Brain microvascular endothelial cell (primary cell): Measurements from ENCODE around the gene ALK.

Experiments used
- DNase-seq: peaks from one replicate; pipeline ENCODE4 v3.0.0-alpha.2; 2020
- H3K27ac ChIP-seq: fragments of 250-450 bp; sonication (Bioruptor Pico); 2 replicates; pipeline ENCODE4 v1.5.1; 2020; ENCODE audit warnings: mild to moderate bottlenecking, moderate library complexity
- H3K27me3 ChIP-seq: fragments of 250-450 bp; sonication (Bioruptor Pico); replicated peaks from 2 replicates; pipeline ENCODE4 v1.5.1; 2020; ENCODE audit warnings: mild to moderate bottlenecking
- H3K36me3 ChIP-seq: fragments of 250-450 bp; sonication (Bioruptor Pico); replicated peaks from 2 replicates; pipeline ENCODE4 v1.5.1; 2020; ENCODE audit warnings: mild to moderate bottlenecking
- H3K4me3 ChIP-seq: 2 replicates; pipeline ENCODE4 v1.5.1; 2011; ENCODE audit warnings: low read depth, mild to moderate bottlenecking, control low read depth, low read length, moderate library complexity
- in situ Hi-C: cut with HindIII; loops from 2 replicates; pipeline ENCODE4 v1.10.0; 2017; ENCODE audit warnings: low sequenced_read_pairs, low pct_ligation_motif_present
- TF ChIP-seq, protein P1 (sequence below): IDR thresholded peaks from 2 replicates; pipeline ENCODE4 v1.5.1; 2011; ENCODE audit warnings: low read depth, mild to moderate bottlenecking, moderate library complexity, low read length, control low read depth, inconsistent platforms; ENCODE audit errors: missing control alignments

Gene ALK

GRCh38 chr2:29392774-29393173, 528.6 kb downstream of the ALK start:
- H3K4me3 ChIP-seq: no peak overlapping the region
- no peak for DNase-seq
- TF ChIP-seq, protein P1, sequence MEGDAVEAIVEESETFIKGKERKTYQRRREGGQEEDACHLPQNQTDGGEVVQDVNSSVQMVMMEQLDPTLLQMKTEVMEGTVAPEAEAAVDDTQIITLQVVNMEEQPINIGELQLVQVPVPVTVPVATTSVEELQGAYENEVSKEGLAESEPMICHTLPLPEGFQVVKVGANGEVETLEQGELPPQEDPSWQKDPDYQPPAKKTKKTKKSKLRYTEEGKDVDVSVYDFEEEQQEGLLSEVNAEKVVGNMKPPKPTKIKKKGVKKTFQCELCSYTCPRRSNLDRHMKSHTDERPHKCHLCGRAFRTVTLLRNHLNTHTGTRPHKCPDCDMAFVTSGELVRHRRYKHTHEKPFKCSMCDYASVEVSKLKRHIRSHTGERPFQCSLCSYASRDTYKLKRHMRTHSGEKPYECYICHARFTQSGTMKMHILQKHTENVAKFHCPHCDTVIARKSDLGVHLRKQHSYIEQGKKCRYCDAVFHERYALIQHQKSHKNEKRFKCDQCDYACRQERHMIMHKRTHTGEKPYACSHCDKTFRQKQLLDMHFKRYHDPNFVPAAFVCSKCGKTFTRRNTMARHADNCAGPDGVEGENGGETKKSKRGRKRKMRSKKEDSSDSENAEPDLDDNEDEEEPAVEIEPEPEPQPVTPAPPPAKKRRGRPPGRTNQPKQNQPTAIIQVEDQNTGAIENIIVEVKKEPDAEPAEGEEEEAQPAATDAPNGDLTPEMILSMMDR: no peak
- no peaks in the 10 kb centered on the region for H3K27me3 ChIP-seq
- H3K36me3 ChIP-seq: no peaks in the 10 kb centered on the region
- H3K27ac ChIP-seq: no peak overlapping the region
- in situ Hi-C loops: no loop called here

GRCh38 chr2:29390136-29390535, 531.2 kb downstream of the ALK start:
- TF ChIP-seq, protein P1: no peak
- Histone ChIP-seq H3K27ac (no peak overlapping the region), H3K4me3 (no peak overlapping the region), H3K27me3 (no peaks in the 10 kb centered on the region), H3K36me3 (no peaks in the 10 kb centered on the region)
- in situ Hi-C loops: no loop called here
- DNase-seq: no peak

- Histone ChIP-seq H3K36me3 (no peaks in the 10 kb centered on the region), H3K27ac (no peak overlapping the region), H3K27me3 (no peaks in the 10 kb centered on the region), H3K4me3 (no peak overlapping the region)
- no peak for DNase-seq
- TF ChIP-seq, protein P1: no peak
- in situ Hi-C loops: no loop called here
Observed at GRCh38 chr2:29389686-29390085, 531.7 kb downstream of the ALK start.

- TF ChIP-seq, protein P1: no peak
- Histone ChIP-seq H3K4me3 (no peak overlapping the region), H3K27me3 (no peaks in the 10 kb centered on the region), H3K36me3 (no peaks in the 10 kb centered on the region), H3K27ac (no peak overlapping the region)
- no peak for DNase-seq
- in situ Hi-C loops: no loop called here
Observed at GRCh38 chr2:29388071-29388470, 533.3 kb downstream of the ALK start.

DNA sequence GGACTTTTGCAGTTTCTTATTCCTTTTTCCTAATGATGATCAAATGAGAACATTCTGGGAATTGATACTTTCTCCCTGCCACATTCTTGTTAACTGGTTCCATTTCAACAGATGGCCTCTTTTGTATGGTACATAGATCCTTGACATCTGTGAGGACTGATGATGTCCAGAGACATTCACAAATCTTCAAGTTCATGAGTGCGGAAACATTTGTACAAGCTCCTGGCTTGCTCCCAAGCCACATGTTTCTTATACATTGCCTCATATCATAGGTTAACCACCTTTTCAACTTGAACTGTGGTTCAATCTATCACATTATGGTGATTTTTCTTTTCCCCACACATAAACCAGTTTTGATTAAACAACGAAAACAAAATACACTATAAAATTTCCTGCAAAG, 538.9 kb downstream of the ALK start:
- in situ Hi-C loops: no loop called here

DNA sequence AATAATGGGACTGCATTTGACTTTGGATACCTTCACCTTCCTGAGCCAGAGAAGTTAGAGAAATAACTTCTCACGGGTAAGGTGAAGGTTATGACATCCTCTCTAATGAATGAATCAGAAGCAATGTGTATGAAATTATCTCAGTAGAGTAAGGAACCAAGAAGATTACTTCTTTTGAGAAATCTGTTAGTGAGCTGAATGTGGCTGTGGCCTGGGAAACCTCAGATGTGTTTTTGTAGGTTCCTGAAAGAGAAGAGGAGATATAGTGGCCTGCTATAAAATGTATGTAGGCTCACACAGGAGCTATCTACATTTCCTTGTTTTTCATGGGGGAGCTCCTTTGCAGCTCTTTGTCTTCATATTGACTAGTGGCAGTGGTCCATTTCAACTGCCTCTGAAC, 543.6 kb downstream of the ALK start:
- TF ChIP-seq, protein P1: no peak
- no peak overlapping the region for H3K4me3 ChIP-seq
- no peaks in the 10 kb centered on the region for H3K36me3 ChIP-seq
- H3K27ac ChIP-seq: no peak overlapping the region
- no peaks in the 10 kb centered on the region for H3K27me3 ChIP-seq
- no peak for DNase-seq
- in situ Hi-C loops: no loop called here

More for the DNA sequence above, 538.9 kb downstream of the ALK start:
- DNase-seq: no peak
- Histone ChIP-seq H3K27ac (no peak overlapping the region), H3K36me3 (no peaks in the 10 kb centered on the region), H3K4me3 (no peak overlapping the region), H3K27me3 (no peaks in the 10 kb centered on the region)
- TF ChIP-seq, protein P1: no peak
